HepG2 (cell line): ENCODE data around the gene ADGRB3.

ENCODE experiments used
- ATF1 ChIP-seq: IDR thresholded peaks from 2 replicates; pipeline ENCODE4 v1.6.1; 2016; ENCODE audit warnings: mild to moderate bottlenecking, control low read depth
- GABPB1 ChIP-seq: IDR thresholded peaks from 2 replicates; pipeline ENCODE4 v1.6.1; 2016; ENCODE audit warnings: mild to moderate bottlenecking, missing genetic modification reagents, moderate library complexity, missing compliant biosample characterization
- HDAC2 ChIP-seq: sonication (generic); formaldehyde crosslinking; IDR thresholded peaks from 2 replicates; pipeline ENCODE4 v1.4.0; 2020; ENCODE audit warnings: missing genetic modification reagents
- TAF1 ChIP-seq: sonication (generic); formaldehyde crosslinking; IDR thresholded peaks from 2 replicates; pipeline ENCODE4 v1.4.0; 2020; ENCODE audit warnings: missing genetic modification reagents
- ZNF121 ChIP-seq: sonication (generic); formaldehyde crosslinking; IDR thresholded peaks from 2 replicates; pipeline ENCODE4 v1.5.0; 2020; ENCODE audit warnings: mild to moderate bottlenecking, missing genetic modification reagents
- ZNF354B ChIP-seq: sonication (generic); formaldehyde crosslinking; IDR thresholded peaks from 2 replicates; pipeline ENCODE4 v1.8.0; 2022; ENCODE audit warnings: mild to moderate bottlenecking, missing genetic modification reagents
- TF ChIP-seq, protein P1 (sequence below): sonication (generic); formaldehyde crosslinking; IDR thresholded peaks from 2 replicates; pipeline ENCODE4 v1.5.0; 2020; ENCODE audit warnings: mild to moderate bottlenecking, missing genetic modification reagents, moderate library complexity
- TF ChIP-seq, protein P2 (sequence below): sonication (generic); formaldehyde crosslinking; IDR thresholded peaks from 2 replicates; pipeline ENCODE4 v1.8.1; 2023; ENCODE audit warnings: missing genetic modification reagents, mild to moderate bottlenecking, borderline replicate concordance
- TF ChIP-seq, protein P3 (sequence below): IDR thresholded peaks from 2 replicates; pipeline ENCODE4 v1.6.1; 2012; ENCODE audit warnings: low read depth, low read length, improper control_type of control experiment

GRCh38 chr6:69090132-69090531 lies 455.1 kb downstream of the ADGRB3 start:
- TF ChIP-seq, protein P1, sequence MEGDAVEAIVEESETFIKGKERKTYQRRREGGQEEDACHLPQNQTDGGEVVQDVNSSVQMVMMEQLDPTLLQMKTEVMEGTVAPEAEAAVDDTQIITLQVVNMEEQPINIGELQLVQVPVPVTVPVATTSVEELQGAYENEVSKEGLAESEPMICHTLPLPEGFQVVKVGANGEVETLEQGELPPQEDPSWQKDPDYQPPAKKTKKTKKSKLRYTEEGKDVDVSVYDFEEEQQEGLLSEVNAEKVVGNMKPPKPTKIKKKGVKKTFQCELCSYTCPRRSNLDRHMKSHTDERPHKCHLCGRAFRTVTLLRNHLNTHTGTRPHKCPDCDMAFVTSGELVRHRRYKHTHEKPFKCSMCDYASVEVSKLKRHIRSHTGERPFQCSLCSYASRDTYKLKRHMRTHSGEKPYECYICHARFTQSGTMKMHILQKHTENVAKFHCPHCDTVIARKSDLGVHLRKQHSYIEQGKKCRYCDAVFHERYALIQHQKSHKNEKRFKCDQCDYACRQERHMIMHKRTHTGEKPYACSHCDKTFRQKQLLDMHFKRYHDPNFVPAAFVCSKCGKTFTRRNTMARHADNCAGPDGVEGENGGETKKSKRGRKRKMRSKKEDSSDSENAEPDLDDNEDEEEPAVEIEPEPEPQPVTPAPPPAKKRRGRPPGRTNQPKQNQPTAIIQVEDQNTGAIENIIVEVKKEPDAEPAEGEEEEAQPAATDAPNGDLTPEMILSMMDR (CRISPR knock-in tag): no peak
- TF ChIP-seq, protein P2, sequence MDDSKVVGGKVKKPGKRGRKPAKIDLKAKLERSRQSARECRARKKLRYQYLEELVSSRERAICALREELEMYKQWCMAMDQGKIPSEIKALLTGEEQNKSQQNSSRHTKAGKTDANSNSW (CRISPR knock-in tag): no peak
- no peak for TF ChIP-seq TAF1 (CRISPR knock-in tag)
- TF ChIP-seq HDAC2 (CRISPR knock-in tag): no peak
- no peak for TF ChIP-seq ATF1 (CRISPR knock-in tag)
- no peak for TF ChIP-seq GABPB1 (CRISPR knock-in tag)
- TF ChIP-seq ZNF354B (CRISPR knock-in tag): no peak
- no peak for TF ChIP-seq ZNF121 (CRISPR knock-in tag)
- TF ChIP-seq, protein P3, sequence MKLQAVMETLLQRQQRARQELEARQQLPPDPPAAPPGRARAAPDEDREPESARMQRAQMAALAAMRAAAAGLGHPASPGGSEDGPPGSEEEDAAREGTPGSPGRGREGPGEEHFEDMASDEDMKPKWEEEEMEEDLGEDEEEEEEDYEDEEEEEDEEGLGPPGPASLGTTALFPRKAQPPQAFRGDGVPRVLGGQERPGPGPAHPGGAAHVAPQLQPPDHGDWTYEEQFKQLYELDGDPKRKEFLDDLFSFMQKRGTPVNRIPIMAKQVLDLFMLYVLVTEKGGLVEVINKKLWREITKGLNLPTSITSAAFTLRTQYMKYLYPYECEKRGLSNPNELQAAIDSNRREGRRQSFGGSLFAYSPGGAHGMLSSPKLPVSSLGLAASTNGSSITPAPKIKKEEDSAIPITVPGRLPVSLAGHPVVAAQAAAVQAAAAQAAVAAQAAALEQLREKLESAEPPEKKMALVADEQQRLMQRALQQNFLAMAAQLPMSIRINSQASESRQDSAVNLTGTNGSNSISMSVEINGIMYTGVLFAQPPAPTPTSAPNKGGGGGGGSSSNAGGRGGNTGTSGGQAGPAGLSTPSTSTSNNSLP: no peak
